Breast epithelium (tissue), 4 donors: ENCODE data around the gene UBXN11. TPM values are rescaled to one million over a fixed set of nuclear protein-coding genes. Genes with fewer than 3 reads are reported as not detected.

Experiments
- DNase-seq, 2 donors: peaks; one replicate each; pipeline ENCODE4 v3.0.0-alpha.2; 2019; ENCODE audit warnings: low spot score in 2 of 2
- H3K27ac ChIP-seq, 2 donors: fragments of 200-600 bp; sonication (generic) in 1 of 2; one replicate each; pipeline ENCODE4 v1.5.1; 2016 to 2019; ENCODE audit warnings: mild to moderate bottlenecking in 1 of 2
- H3K27me3 ChIP-seq, 2 donors: fragments of 200-600 bp; sonication (generic) in 1 of 2; one replicate each; pipeline versions ENCODE4 v1.5.1 to v1.6.0; 2017 to 2019; ENCODE audit warnings: control low read depth in 1 of 2, mild to moderate bottlenecking in 1 of 2
- H3K36me3 ChIP-seq: fragments of 200-600 bp; one replicate; pipeline ENCODE4 v1.5.1; 2019
- H3K4me1 ChIP-seq, 2 donors: fragments of 200-600 bp; sonication (generic); one replicate each; pipeline ENCODE4 v1.5.1; 2016 to 2019; ENCODE audit warnings: control low read depth in 1 of 2
- H3K4me3 ChIP-seq, 3 donors: fragments of 200-600 bp; sonication (generic); 1 replicate in 2 of 3; 2 replicates in 1 of 3; pipeline ENCODE4 v1.5.1; 2016 to 2019; ENCODE audit warnings: mild to moderate bottlenecking in 3 of 3, moderate library complexity in 2 of 3
- H3K9me3 ChIP-seq, 2 donors: fragments of 200-600 bp; sonication (generic) in 1 of 2; one replicate each; pipeline ENCODE4 v1.5.1; 2016 to 2019; ENCODE audit warnings: control low read depth in 1 of 2
- POLR2A ChIP-seq: fragments of 450-650 bp; IDR thresholded peaks from one replicate; pipeline ENCODE4 v1.6.1; 2016; ENCODE audit warnings: antibody characterized with exemption, mild to moderate bottlenecking, moderate library complexity
- POLR2AphosphoS5 ChIP-seq, 3 donors: sonication (generic); formaldehyde crosslinking; IDR thresholded peaks; one replicate each; pipeline ENCODE4 v1.6.1; 2017; ENCODE audit warnings: antibody characterized with exemption in 3 of 3
- intact Hi-C: fragments of 100-400 bp; cut with DNase I; formaldehyde crosslinking; loops from one replicate; pipeline ENCODE4 v1.15.1; 2023; ENCODE audit warnings: low total_unique reads
- total RNA-seq, 3 donors: library from RNA; depleted of rRNA; stranded (reverse); fragments of >200 nt; gene quantifications; one replicate each; pipeline ENCODE4 v1.1.0, GENCODE V29; 2016
- TF ChIP-seq, protein P1 (sequence below), 3 donors: fragments of 450-650 bp; IDR thresholded peaks; one replicate each; pipeline ENCODE4 v1.5.1; 2016 to 2017; ENCODE audit warnings: antibody characterized with exemption in 3 of 3, mild to moderate bottlenecking in 3 of 3, moderate library complexity in 3 of 3

Gene UBXN11
- total RNA-seq, 3 donors from 2014 or later = 15.0 to 25.5 (median 24.9) TPM

- H3K27ac ChIP-seq = peak overlapping the region; percentile 36 to 82
- H3K4me3 ChIP-seq = no peak overlapping the region
- H3K4me1 ChIP-seq = peaks cover 6 to 12% of the 10 kb centered on the region in 2 donors
- DNase-seq = no peak
- H3K36me3 ChIP-seq = no peaks in the 10 kb centered on the region
- intact Hi-C loops = no loop called here
- TF ChIP-seq POLR2AphosphoS5 (IDR thresholded peaks at IDR 0.05) = no peak
- TF ChIP-seq POLR2A = no peak
- TF ChIP-seq, protein P1, sequence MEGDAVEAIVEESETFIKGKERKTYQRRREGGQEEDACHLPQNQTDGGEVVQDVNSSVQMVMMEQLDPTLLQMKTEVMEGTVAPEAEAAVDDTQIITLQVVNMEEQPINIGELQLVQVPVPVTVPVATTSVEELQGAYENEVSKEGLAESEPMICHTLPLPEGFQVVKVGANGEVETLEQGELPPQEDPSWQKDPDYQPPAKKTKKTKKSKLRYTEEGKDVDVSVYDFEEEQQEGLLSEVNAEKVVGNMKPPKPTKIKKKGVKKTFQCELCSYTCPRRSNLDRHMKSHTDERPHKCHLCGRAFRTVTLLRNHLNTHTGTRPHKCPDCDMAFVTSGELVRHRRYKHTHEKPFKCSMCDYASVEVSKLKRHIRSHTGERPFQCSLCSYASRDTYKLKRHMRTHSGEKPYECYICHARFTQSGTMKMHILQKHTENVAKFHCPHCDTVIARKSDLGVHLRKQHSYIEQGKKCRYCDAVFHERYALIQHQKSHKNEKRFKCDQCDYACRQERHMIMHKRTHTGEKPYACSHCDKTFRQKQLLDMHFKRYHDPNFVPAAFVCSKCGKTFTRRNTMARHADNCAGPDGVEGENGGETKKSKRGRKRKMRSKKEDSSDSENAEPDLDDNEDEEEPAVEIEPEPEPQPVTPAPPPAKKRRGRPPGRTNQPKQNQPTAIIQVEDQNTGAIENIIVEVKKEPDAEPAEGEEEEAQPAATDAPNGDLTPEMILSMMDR (IDR thresholded peaks at IDR 0.05) = no peak
- H3K27me3 ChIP-seq = no peaks in the 10 kb centered on the region
- no peaks in the 10 kb centered on the region for H3K9me3 ChIP-seq
These were observed 23.1 kb downstream of the UBXN11 start for GRCh38 chr1:26283279-26283853.

DNA sequence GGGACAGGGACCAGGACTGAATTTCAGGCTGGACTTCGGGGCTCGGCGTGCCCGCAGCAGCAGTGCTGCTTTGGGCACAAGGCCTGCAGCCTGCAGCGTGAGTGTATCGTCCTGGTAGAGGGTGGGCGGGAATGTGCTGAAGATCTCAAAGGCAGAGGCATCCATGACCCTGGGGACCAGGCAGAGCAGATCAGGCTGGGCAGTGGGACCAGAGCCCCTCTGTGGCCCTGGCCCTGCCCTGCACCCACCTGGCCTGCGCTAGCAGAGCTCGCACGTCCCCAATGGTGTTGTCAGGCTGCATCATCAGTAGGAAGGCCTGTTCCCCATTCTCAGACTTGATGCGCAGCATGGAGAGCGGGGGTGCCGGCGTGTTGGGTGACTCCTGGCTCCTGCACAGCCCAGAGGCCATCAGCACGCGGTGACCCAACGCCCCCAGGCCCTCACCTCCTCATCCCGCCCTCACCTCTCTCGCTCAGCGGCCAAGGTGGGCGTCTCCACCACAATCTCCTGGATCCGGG is 24.0 kb downstream of the UBXN11 start:
- no peaks in the 10 kb centered on the region for H3K9me3 ChIP-seq
- intact Hi-C loops = no loop called here
- H3K4me1 ChIP-seq = peaks cover 8 to 12% of the 10 kb centered on the region in 2 donors
- TF ChIP-seq POLR2AphosphoS5 (IDR thresholded peaks at IDR 0.05) (no peak), POLR2A (no peak)
- TF ChIP-seq, protein P1 (IDR thresholded peaks at IDR 0.05) = no peak
- H3K4me3 ChIP-seq = no peak overlapping the region
- H3K27me3 ChIP-seq = no peaks in the 10 kb centered on the region
- DNase-seq = no peak
- H3K27ac ChIP-seq = no peak overlapping the region
- H3K36me3 ChIP-seq = no peaks in the 10 kb centered on the region

DNA sequence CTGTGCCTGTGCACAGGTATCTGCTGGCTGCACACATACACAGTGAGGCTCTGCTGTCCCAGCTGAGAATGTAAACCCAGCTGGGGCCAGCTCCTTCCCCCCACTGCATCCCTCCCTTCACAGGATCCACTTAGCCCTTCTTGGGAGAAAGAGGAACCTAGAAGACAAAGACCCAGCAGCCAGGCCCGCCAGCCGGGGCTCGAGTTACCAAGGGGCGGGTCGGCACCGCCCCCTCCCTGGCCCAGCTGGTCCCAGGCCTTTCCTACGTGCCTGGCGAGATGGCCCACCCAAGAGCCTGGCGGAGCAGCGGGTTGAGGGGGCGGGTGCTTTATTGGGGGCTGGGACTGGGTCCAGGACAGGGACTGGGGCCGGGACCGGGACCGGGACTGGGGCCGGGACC is 24.5 kb downstream of the UBXN11 start:
- Histone ChIP-seq H3K27me3 (no peaks in the 10 kb centered on the region), H3K4me3 (no peak overlapping the region), H3K36me3 (no peaks in the 10 kb centered on the region), H3K27ac (peak overlapping the region; percentile 8 to 97), H3K4me1 (peaks cover 8 to 17% of the 10 kb centered on the region in 2 donors), H3K9me3 (no peaks in the 10 kb centered on the region)
- intact Hi-C loops = no loop called here
- no peak for DNase-seq
- TF ChIP-seq POLR2AphosphoS5 (IDR thresholded peaks at IDR 0.05) (no peak), POLR2A (no peak)
- TF ChIP-seq, protein P1 (IDR thresholded peaks at IDR 0.05) = no peak

- H3K36me3 ChIP-seq = no peaks in the 10 kb centered on the region
- no peaks in the 10 kb centered on the region for H3K27me3 ChIP-seq
- intact Hi-C loops = no loop called here
- H3K9me3 ChIP-seq = no peaks in the 10 kb centered on the region
- H3K4me3 ChIP-seq = peak overlapping the region in 2 of 3 donors; percentile 93 to 95
- peaks cover 8 to 23% of the 10 kb centered on the region in 2 donors for H3K4me1 ChIP-seq
- peak overlapping the region; percentile 95 to 97 for H3K27ac ChIP-seq
- no peak for DNase-seq
- no peak for TF ChIP-seq POLR2AphosphoS5 (IDR thresholded peaks at IDR 0.05)
- no peak for TF ChIP-seq POLR2A
These were observed 25.1 kb downstream of the UBXN11 start for GRCh38 chr1:26281091-26281958.

GRCh38 chr1:26280333-26281042 is 25.9 kb downstream of the UBXN11 start:
- no peak for DNase-seq
- H3K27ac ChIP-seq = peak overlapping the region; percentile 95 to 97
- no peak for TF ChIP-seq POLR2AphosphoS5 (IDR thresholded peaks at IDR 0.05)
- TF ChIP-seq, protein P1 (IDR thresholded peaks at IDR 0.05) = no peak
- TF ChIP-seq POLR2A = no peak
- H3K4me3 ChIP-seq = peak overlapping the region; percentile 91 to 95 (median 93)
- no peaks in the 10 kb centered on the region for H3K27me3 ChIP-seq
- no peaks in the 10 kb centered on the region for H3K9me3 ChIP-seq
- intact Hi-C loops = no loop called here
- H3K4me1 ChIP-seq = peaks cover 11 to 32% of the 10 kb centered on the region in 2 donors
- H3K36me3 ChIP-seq = no peaks in the 10 kb centered on the region
